ENCODE results near the gene PLS3. TPM values are rescaled to one million over a fixed set of nuclear protein-coding genes. Genes with fewer than 3 reads are reported as not detected.

The PLS3 gene
- total RNA-seq, 4 donors from 2014 or later: 74.7 to 145 (median 136) TPM

DNA sequence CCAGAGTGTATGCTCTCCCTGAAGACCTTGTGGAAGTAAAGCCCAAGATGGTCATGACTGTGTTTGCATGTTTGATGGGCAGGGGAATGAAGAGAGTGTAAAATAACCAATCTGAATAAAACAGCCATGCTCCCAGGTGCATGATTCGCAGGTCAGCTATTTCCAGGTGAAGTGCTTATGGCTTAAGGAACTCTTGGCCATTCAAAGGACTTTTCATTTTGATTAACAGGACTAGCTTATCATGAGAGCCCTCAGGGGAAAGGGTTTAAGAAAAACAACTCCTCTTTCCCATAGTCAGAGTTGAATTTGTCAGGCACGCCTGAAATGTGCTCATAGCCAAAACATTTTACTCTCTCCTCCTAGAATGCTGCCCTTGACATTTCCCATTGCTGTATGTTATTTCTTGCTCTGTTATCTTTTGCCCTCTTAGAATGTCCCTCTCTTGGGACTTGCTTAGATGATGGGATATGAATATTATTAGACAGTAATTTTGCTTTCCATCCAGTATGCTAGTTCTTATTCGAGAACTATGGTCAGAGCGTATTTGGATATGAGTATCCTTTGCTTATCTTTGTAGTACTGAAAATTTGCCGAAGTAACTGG, 88.6 kb downstream of the PLS3 start:
- Histone ChIP-seq H3K27ac (no peak overlapping the region), H3K27me3 (no peaks in the 10 kb centered on the region), H3K4me1 (no peaks in the 10 kb centered on the region), H3K9me3 (no peaks in the 10 kb centered on the region), H3K36me3 (peaks cover 29% of the 10 kb centered on the region), H3K4me3 (no peak overlapping the region)
- no peak for DNase-seq (ENCODE audit: low spot score in 2 of 2)
- TF ChIP-seq, protein P1, sequence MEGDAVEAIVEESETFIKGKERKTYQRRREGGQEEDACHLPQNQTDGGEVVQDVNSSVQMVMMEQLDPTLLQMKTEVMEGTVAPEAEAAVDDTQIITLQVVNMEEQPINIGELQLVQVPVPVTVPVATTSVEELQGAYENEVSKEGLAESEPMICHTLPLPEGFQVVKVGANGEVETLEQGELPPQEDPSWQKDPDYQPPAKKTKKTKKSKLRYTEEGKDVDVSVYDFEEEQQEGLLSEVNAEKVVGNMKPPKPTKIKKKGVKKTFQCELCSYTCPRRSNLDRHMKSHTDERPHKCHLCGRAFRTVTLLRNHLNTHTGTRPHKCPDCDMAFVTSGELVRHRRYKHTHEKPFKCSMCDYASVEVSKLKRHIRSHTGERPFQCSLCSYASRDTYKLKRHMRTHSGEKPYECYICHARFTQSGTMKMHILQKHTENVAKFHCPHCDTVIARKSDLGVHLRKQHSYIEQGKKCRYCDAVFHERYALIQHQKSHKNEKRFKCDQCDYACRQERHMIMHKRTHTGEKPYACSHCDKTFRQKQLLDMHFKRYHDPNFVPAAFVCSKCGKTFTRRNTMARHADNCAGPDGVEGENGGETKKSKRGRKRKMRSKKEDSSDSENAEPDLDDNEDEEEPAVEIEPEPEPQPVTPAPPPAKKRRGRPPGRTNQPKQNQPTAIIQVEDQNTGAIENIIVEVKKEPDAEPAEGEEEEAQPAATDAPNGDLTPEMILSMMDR (IDR thresholded peaks at IDR 0.05): no peak
- no peak for TF ChIP-seq EP300 (IDR thresholded peaks at IDR 0.05)
- no peak for TF ChIP-seq POLR2A (IDR thresholded peaks at IDR 0.05)
- no peak for TF ChIP-seq POLR2AphosphoS5 (IDR thresholded peaks at IDR 0.05)
- WGBS: 72% methylated on average over 5 of the region's 5 CpGs

DNA sequence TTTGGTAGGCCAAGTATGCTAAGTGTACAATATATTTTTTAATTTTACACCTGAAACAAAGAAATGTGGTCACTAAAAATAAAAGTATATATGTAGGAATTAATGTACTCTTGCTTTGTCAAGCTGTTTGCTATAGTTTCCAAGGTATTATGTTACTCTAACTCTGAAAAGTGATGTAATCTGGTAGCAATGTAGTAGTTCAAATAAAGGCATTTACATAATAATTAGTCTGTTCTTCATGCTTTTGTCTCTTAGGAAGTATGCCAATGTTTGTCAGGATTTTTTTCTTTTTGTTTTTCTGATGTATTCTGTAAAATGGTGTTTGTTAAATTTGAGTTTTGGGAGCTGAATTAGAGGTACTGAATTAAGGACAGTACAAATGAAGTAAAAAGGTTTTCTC, 89.5 kb downstream of the PLS3 start:
- no peaks in the 10 kb centered on the region for H3K9me3 ChIP-seq
- H3K27me3 ChIP-seq: no peaks in the 10 kb centered on the region
- no peaks in the 10 kb centered on the region for H3K4me1 ChIP-seq
- no peak for DNase-seq (ENCODE audit: low spot score in 2 of 2)
- H3K27ac ChIP-seq: no peak overlapping the region
- H3K4me3 ChIP-seq: no peak overlapping the region
- TF ChIP-seq POLR2AphosphoS5 (IDR thresholded peaks at IDR 0.05) (no peak), POLR2A (IDR thresholded peaks at IDR 0.05) (no peak), EP300 (IDR thresholded peaks at IDR 0.05) (no peak)
- TF ChIP-seq, protein P1 (IDR thresholded peaks at IDR 0.05): no peak
- peaks cover 27% of the 10 kb centered on the region for H3K36me3 ChIP-seq

DNA sequence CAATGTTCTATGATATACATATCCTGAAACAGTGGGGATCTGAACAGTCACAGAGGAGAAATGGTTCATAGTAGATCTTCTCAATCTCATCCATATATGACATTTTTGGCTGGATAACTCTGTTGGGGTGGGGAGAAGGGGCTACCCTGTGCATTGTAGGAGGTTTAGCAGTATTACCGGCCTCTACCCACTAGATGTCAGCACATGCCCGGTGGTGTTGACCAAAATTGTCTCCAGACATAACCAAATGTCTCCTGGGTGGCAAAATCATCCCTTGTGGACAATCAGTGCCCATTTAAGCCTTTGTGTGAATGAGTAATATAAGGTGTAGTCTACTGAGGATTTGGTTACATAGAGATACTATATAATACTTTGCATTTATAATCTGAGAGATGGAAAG, 89.9 kb downstream of the PLS3 start:
- Histone ChIP-seq H3K27ac (no peak overlapping the region), H3K27me3 (no peaks in the 10 kb centered on the region), H3K4me1 (no peaks in the 10 kb centered on the region), H3K36me3 (peaks cover 24% of the 10 kb centered on the region), H3K4me3 (no peak overlapping the region), H3K9me3 (no peaks in the 10 kb centered on the region)
- no peak for DNase-seq (ENCODE audit: low spot score in 2 of 2)
- 7% methylated on average over 2 of the region's 2 CpGs for WGBS
- TF ChIP-seq EP300 (IDR thresholded peaks at IDR 0.05): no peak
- TF ChIP-seq, protein P1 (IDR thresholded peaks at IDR 0.05): peak in 1 of 2 donors; percentile 25

DNA sequence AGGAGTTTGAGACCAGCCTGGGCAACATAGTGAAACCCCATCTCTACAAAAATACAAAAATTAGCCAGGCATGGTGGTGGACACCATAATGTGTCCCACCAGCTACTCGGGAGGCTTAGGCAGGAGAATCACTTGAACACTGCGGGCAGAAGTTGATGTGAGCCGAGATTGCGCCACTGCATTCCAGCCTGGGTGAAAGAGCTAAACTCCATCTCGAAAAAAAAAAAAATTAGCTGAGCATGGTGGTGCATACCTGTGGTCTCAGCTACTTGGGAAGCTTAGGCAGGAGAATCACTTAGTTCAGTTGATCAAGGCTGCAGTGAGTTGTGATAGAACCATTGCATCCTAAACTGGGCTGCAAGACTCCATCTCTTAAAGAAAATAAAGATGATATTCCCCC, 91.2 kb downstream of the PLS3 start:
- TF ChIP-seq POLR2AphosphoS5 (IDR thresholded peaks at IDR 0.05) (no peak), EP300 (IDR thresholded peaks at IDR 0.05) (no peak), POLR2A (IDR thresholded peaks at IDR 0.05) (no peak)
- TF ChIP-seq, protein P1 (IDR thresholded peaks at IDR 0.05): no peak
- no peak for DNase-seq (ENCODE audit: low spot score in 2 of 2)
- Histone ChIP-seq H3K27ac (no peak overlapping the region), H3K4me1 (no peaks in the 10 kb centered on the region), H3K4me3 (no peak overlapping the region), H3K9me3 (no peaks in the 10 kb centered on the region), H3K36me3 (peaks cover 13% of the 10 kb centered on the region), H3K27me3 (no peaks in the 10 kb centered on the region)
- WGBS: 81% methylated on average over 5 of the region's 5 CpGs

DNA sequence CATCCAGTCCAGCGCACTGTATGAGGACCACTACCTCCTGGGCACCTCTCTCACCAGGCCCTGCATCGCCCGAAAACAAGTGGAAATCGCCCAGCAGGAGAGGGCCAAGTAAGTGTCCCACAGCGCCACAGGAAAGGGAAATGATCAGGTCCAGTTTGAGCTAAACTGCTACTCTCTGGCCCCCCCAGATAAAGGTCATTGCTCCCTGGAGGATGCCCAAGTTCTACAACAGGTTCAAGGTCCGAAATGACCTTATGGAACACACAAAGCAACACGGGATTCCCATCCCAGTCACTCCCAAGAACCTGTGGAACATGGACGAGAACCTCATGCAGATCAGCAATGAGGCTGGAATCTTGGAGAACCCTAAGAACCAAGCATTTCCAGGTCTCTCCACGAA, 104.1 kb downstream of the PLS3 start:
- no peak for TF ChIP-seq POLR2A (IDR thresholded peaks at IDR 0.05)
- no peak for TF ChIP-seq EP300 (IDR thresholded peaks at IDR 0.05)
- TF ChIP-seq, protein P1 (IDR thresholded peaks at IDR 0.05): no peak
- TF ChIP-seq POLR2AphosphoS5 (IDR thresholded peaks at IDR 0.05): no peak
- Histone ChIP-seq H3K9me3 (no peaks in the 10 kb centered on the region), H3K4me1 (no peaks in the 10 kb centered on the region), H3K4me3 (no peak overlapping the region), H3K36me3 (no peaks in the 10 kb centered on the region), H3K27ac (no peak overlapping the region), H3K27me3 (no peaks in the 10 kb centered on the region)
- 88% methylated on average over 9 of the region's 9 CpGs for WGBS
- no peak for DNase-seq (ENCODE audit: low spot score in 2 of 2)

Measured in suprapubic skin (tissue), 4 donors.